ENCODE data around the gene GALNT16. TPM values are rescaled to one million over a fixed set of nuclear protein-coding genes. Genes with fewer than 3 reads are reported as not detected.

The GALNT16 gene
- polyA plus RNA-seq, 1 experiment, result 1.3 TPM

- ChIA-PET POLR2A (no interaction called here), CTCF (no interaction called here)
- Histone ChIP-seq H3K27me3 (ENCODE audit: control insufficient read depth, insufficient read depth, low read length) (no peaks in the 10 kb centered on the region), H3K9me3 (ENCODE audit: control insufficient read depth, insufficient read depth, low read length) (no peaks in the 10 kb centered on the region), H3K4me3 (ENCODE audit: low read depth, low read length) (no peak overlapping the region), H3K27ac (ENCODE audit: low read depth, low read length) (no peak overlapping the region)
- no peak for TF ChIP-seq CTCF (IDR thresholded peaks at IDR 0.05; ENCODE audit: low read depth, low read length)
- no peak for DNase-seq (ENCODE audit: low read depth, low spot score)
Measured at GRCh38 chr14:69368381-69368780, 108.4 kb downstream of the GALNT16 start.

- H3K9me3 ChIP-seq (ENCODE audit: control insufficient read depth, insufficient read depth, low read length), result no peaks in the 10 kb centered on the region
- H3K27me3 ChIP-seq (ENCODE audit: control insufficient read depth, insufficient read depth, low read length), result no peaks in the 10 kb centered on the region
- ChIA-PET CTCF (interaction anchor here (1.3 kb wide), 1 partner anchor 24 kb away, joined by 4 read pairs; no protein-coding TSS in a partner anchor), POLR2A (no interaction called here)
- H3K27ac ChIP-seq (ENCODE audit: low read depth, low read length), result no peak overlapping the region
- no peak for TF ChIP-seq CTCF (IDR thresholded peaks at IDR 0.05; ENCODE audit: low read depth, low read length)
- no peak for DNase-seq (ENCODE audit: low read depth, low spot score)
- H3K4me3 ChIP-seq (ENCODE audit: low read depth, low read length), result no peak overlapping the region
Measured at GRCh38 chr14:69370061-69370460, 110.1 kb downstream of the GALNT16 start.

GRCh38 chr14:69372146-69372545 is 112.2 kb downstream of the GALNT16 start:
- TF ChIP-seq CTCF (IDR thresholded peaks at IDR 0.05; ENCODE audit: low read depth, low read length), result no peak
- CTCF ChIA-PET, result no interaction called here
- DNase-seq (ENCODE audit: low read depth, low spot score), result no peak
- Histone ChIP-seq H3K27me3 (ENCODE audit: control insufficient read depth, insufficient read depth, low read length) (no peaks in the 10 kb centered on the region), H3K27ac (ENCODE audit: low read depth, low read length) (no peak overlapping the region), H3K9me3 (ENCODE audit: control insufficient read depth, insufficient read depth, low read length) (no peaks in the 10 kb centered on the region), H3K4me3 (ENCODE audit: low read depth, low read length) (no peak overlapping the region)
- POLR2A ChIA-PET, result no interaction called here

GRCh38 chr14:69373104-69373503 is 113.1 kb downstream of the GALNT16 start:
- Histone ChIP-seq H3K4me3 (ENCODE audit: low read depth, low read length) (no peak overlapping the region), H3K9me3 (ENCODE audit: control insufficient read depth, insufficient read depth, low read length) (no peaks in the 10 kb centered on the region), H3K27ac (ENCODE audit: low read depth, low read length) (no peak overlapping the region), H3K27me3 (ENCODE audit: control insufficient read depth, insufficient read depth, low read length) (no peaks in the 10 kb centered on the region)
- POLR2A ChIA-PET, result no interaction called here
- TF ChIP-seq CTCF (IDR thresholded peaks at IDR 0.05; ENCODE audit: low read depth, low read length), result no peak
- DNase-seq (ENCODE audit: low read depth, low spot score), result no peak
- CTCF ChIA-PET, result no interaction called here

- ChIA-PET CTCF (no interaction called here), POLR2A (no interaction called here)
- Histone ChIP-seq H3K27me3 (ENCODE audit: control insufficient read depth, insufficient read depth, low read length) (no peaks in the 10 kb centered on the region), H3K4me3 (ENCODE audit: low read depth, low read length) (no peak overlapping the region), H3K9me3 (ENCODE audit: control insufficient read depth, insufficient read depth, low read length) (no peaks in the 10 kb centered on the region), H3K27ac (ENCODE audit: low read depth, low read length) (no peak overlapping the region)
- TF ChIP-seq CTCF (IDR thresholded peaks at IDR 0.05; ENCODE audit: low read depth, low read length), result no peak
- DNase-seq (ENCODE audit: low read depth, low spot score), result no peak
Measured at GRCh38 chr14:69374235-69374634, 114.3 kb downstream of the GALNT16 start.

Data from AG04450 (cell line).